Activated T-helper 1 cell treated with anti-CD3 and anti-CD28 coated beads, Interleukin-2, amount 50 U/mL, for 16 hours (primary cell): ENCODE data around the gene SURF2.

ENCODE experiments used
- DNase-seq, 2 donors: peaks; one replicate each; pipeline ENCODE4 v3.0.0-alpha.2; 2020; ENCODE audit warnings: low read depth in 1 of 2, low spot score in 1 of 2

Gene SURF2

GRCh38 chr9:133335924-133336811 lies 20.2 kb upstream of the SURF2 start, which contains the start of gene SURF6:
Gene SURF6, minus strand, starts transcription at chr9:133336188. Its CDS starts 56 bp downstream, at chr9:133336132.
- DNase-seq, result peak; percentile 83 to 93

GRCh38 chr9:133339641-133340040 lies 16.7 kb upstream of the SURF2 start:
- DNase-seq, result no peak

GRCh38 chr9:133340256-133340655 lies 16.1 kb upstream of the SURF2 start:
- no peak for DNase-seq

- DNase-seq, result no peak
These were observed 15.4 kb upstream of the SURF2 start for GRCh38 chr9:133340916-133341315.

- no peak for DNase-seq
These were observed 14.8 kb upstream of the SURF2 start for GRCh38 chr9:133341369-133342068.

- no peak for DNase-seq
These were observed 14.3 kb upstream of the SURF2 start for GRCh38 chr9:133342069-133342406.

- DNase-seq, result no peak
These were observed 13.8 kb upstream of the SURF2 start for GRCh38 chr9:133342570-133342969.

- no peak for DNase-seq
These were observed 12.3 kb upstream of the SURF2 start for GRCh38 chr9:133344071-133344470.

- DNase-seq, result no peak
These were observed 11.4 kb upstream of the SURF2 start for GRCh38 chr9:133344979-133345378.

- no peak for DNase-seq
These were observed 10.8 kb upstream of the SURF2 start for GRCh38 chr9:133345596-133345995.

- no peak for DNase-seq
These were observed 10.1 kb upstream of the SURF2 start for GRCh38 chr9:133346021-133346785.

- DNase-seq, result no peak
These were observed 8.8 kb upstream of the SURF2 start for GRCh38 chr9:133347515-133347984.

GRCh38 chr9:133347985-133348717 lies 8.2 kb upstream of the SURF2 start, which contains the start of the genes MED22 and RPL7A:
Gene MED22, minus strand, starts transcription at chr9:133348131. Its CDS starts 1,469 bp downstream, at chr9:133346662.
Gene RPL7A, plus strand, starts transcription at chr9:133348218. Its CDS starts 26 bp downstream, at chr9:133348244.
- peak; percentile 80 to 83 for DNase-seq

GRCh38 chr9:133348718-133349573 lies 7.4 kb upstream of the SURF2 start:
- no peak for DNase-seq

- no peak for DNase-seq
These were observed 6.3 kb upstream of the SURF2 start for GRCh38 chr9:133349965-133350616.

GRCh38 chr9:133351526-133351907 lies 4.8 kb upstream of the SURF2 start:
- DNase-seq, result no peak

- no peak for DNase-seq
These were observed 4.3 kb upstream of the SURF2 start for GRCh38 chr9:133351908-133352634.

GRCh38 chr9:133352635-133353340 lies 3.6 kb upstream of the SURF2 start:
- no peak for DNase-seq
